TTC549 (cell line): ENCODE results near the gene C16orf54.
"Not testable (repeated sequence)": the region's sequence is repeated elsewhere in the genome, so short reads cannot be mapped to it uniquely, and the experiment has no call there.

ENCODE experiments used
- FAIRE-seq: peaks from 2 replicates; lab custom pipeline; 2012; peaks lifted over from hg19 to GRCh38; lab: Jason Lieb, UNC

Gene C16orf54

GRCh38 chr16:29767062-29767461 lies 21.3 kb upstream of the C16orf54 start:
- no peak for FAIRE-seq

GRCh38 chr16:29766571-29766970 lies 20.8 kb upstream of the C16orf54 start:
- no peak for FAIRE-seq

- no peak for FAIRE-seq
Measured at GRCh38 chr16:29765167-29766032, 19.6 kb upstream of the C16orf54 start.

- no peak for FAIRE-seq
Measured at GRCh38 chr16:29763326-29763725, 17.5 kb upstream of the C16orf54 start.

GRCh38 chr16:29761882-29762281 lies 16.1 kb upstream of the C16orf54 start:
- no peak for FAIRE-seq

GRCh38 chr16:29761280-29761651 lies 15.5 kb upstream of the C16orf54 start:
- not testable (repeated sequence) for FAIRE-seq

GRCh38 chr16:29760567-29761279 lies 14.9 kb upstream of the C16orf54 start:
- FAIRE-seq, result no peak

- FAIRE-seq, result no peak
Measured at GRCh38 chr16:29757950-29758466, 12.2 kb upstream of the C16orf54 start.

GRCh38 chr16:29757086-29757485 lies 11.3 kb upstream of the C16orf54 start:
- not testable (repeated sequence) for FAIRE-seq

GRCh38 chr16:29756654-29757053 lies 10.9 kb upstream of the C16orf54 start:
- FAIRE-seq, result no peak

- FAIRE-seq, result no peak
Measured at GRCh38 chr16:29753516-29753915, 7.7 kb upstream of the C16orf54 start.

GRCh38 chr16:29748760-29749149 lies 3.0 kb upstream of the C16orf54 start:
- not testable (repeated sequence) for FAIRE-seq

- no peak for FAIRE-seq
Measured at GRCh38 chr16:29747947-29748759, 2.4 kb upstream of the C16orf54 start.

GRCh38 chr16:29746518-29746917 lies 728 bp upstream of the C16orf54 start:
- FAIRE-seq, result not testable (repeated sequence)

GRCh38 chr16:29745121-29745852 lies 503 bp downstream of the C16orf54 start:
- FAIRE-seq, result no peak

GRCh38 chr16:29744541-29745101 lies 1.2 kb downstream of the C16orf54 start:
- no peak for FAIRE-seq

- no peak for FAIRE-seq
Measured at GRCh38 chr16:29743827-29744531, 1.8 kb downstream of the C16orf54 start.

- no peak for FAIRE-seq
Measured at GRCh38 chr16:29743475-29743826, 2.3 kb downstream of the C16orf54 start.

- no peak for FAIRE-seq
Measured at GRCh38 chr16:29742683-29743275, 3.0 kb downstream of the C16orf54 start.

- FAIRE-seq, result not testable (repeated sequence)
Measured at GRCh38 chr16:29740630-29741015, 5.2 kb downstream of the C16orf54 start.
